ENCODE results near the gene LPIN3. TPM values are rescaled to one million over a fixed set of nuclear protein-coding genes. Genes with fewer than 3 reads are reported as not detected.

Gene LPIN3
- total RNA-seq (2014; rRNA removed) = 24.1 and 27.9 TPM in 2 replicates
- percentile 71 among the genes with signal in this experiment for Bru-seq, nascent RNA
- percentile 77 among the genes with signal in this experiment for BruChase-seq, experiment 1, labeled RNA remaining after a 6-hour chase
- BruChase-seq, experiment 2, labeled RNA remaining after a 2-hour chase = percentile 73 among the genes with signal in this experiment
- long read RNA-seq, partial matches to known transcripts = 55 of 62 reads
- long read RNA-seq, other reads (novel, unspliced or antisense) = 6 of 62 reads

GRCh38 chr20:41340327-41341055 lies at the start of gene LPIN3:
TSS of gene LPIN3 (plus strand) at chr20:41340821. CDS start at chr20:41345804, 4,983 bp downstream.
- ChIA-PET CTCF (interaction anchor here (0.6 to 2.6 kb wide), 19 partner anchors 11 to 571 kb away, joined by 3 to 61 read pairs (median 5); partner anchors contain the start of genes CHD6 and ZHX3), POLR2A (ENCODE audit: unreplicated experiment) (interaction anchor here (0.5 to 0.7 kb wide), 9 partner anchors 10 to 306 kb away, joined by 3 to 37 read pairs (median 7); no protein-coding TSS in a partner anchor)
- no peaks in the 10 kb centered on the region for H4K20me1 ChIP-seq (ENCODE audit: low read length)
- H3K27ac ChIP-seq (ENCODE audit: low read length) = peak within 1 kb of the TSS; percentile 35; the same call in 1 of the 2 replicates
- no peak; the same call in 1 of the 2 replicates for TF ChIP-seq CTCF (conservative IDR thresholded peaks at IDR 0.05; ENCODE audit: low read depth, low read length)
- no peak for TF ChIP-seq EZH2 (IDR thresholded peaks at IDR 0.05; ENCODE audit: low read length, unreplicated experiment)
- no peak for TF ChIP-seq EZH2phosphoT487 (IDR thresholded peaks at IDR 0.05; ENCODE audit: borderline replicate concordance, low read length)
- ATAC-seq (peak; percentile 88), DNase-seq (peak; percentile 98)
- H3K9ac ChIP-seq (ENCODE audit: low read length) = peak within 1 kb of the TSS; percentile 82
- H3K4me1 ChIP-seq (ENCODE audit: insufficient read depth, low read length) = peaks cover 15% of the 10 kb centered on the region
- BruUV-seq (replicated peaks) = TSS peak; percentile 72
- intact Hi-C loops (cut with micrococcal nuclease) = loop anchor here (1.0 to 5.0 kb wide), 8 partner anchors 24 to 372 kb away; partner anchors contain the start of gene CHD6
- H3F3A ChIP-seq (ENCODE audit: low read length, unreplicated experiment) = no peaks in the 10 kb centered on the region
- H3K9me2 ChIP-seq (replicated peaks; ENCODE audit: low read length) = no peaks in the 10 kb centered on the region
- peaks cover 33% of the 10 kb centered on the region for H3K79me2 ChIP-seq (ENCODE audit: low read length)
- H3K27me3 ChIP-seq (ENCODE audit: low read length) = no peaks in the 10 kb centered on the region
- H3K4me2 ChIP-seq (ENCODE audit: low read length) = peak within 1 kb of the TSS; percentile 91
- H3K9me3 ChIP-seq (ENCODE audit: low read length) = no peaks in the 10 kb centered on the region
- H3K4me3 ChIP-seq (ENCODE audit: low read length) = peak within 1 kb of the TSS; percentile 72
- H2AFZ ChIP-seq (ENCODE audit: low read length) = peak within 1 kb of the TSS; percentile 96
- no peaks in the 10 kb centered on the region for H3K36me3 ChIP-seq (ENCODE audit: low read depth, low read length)

DNA sequence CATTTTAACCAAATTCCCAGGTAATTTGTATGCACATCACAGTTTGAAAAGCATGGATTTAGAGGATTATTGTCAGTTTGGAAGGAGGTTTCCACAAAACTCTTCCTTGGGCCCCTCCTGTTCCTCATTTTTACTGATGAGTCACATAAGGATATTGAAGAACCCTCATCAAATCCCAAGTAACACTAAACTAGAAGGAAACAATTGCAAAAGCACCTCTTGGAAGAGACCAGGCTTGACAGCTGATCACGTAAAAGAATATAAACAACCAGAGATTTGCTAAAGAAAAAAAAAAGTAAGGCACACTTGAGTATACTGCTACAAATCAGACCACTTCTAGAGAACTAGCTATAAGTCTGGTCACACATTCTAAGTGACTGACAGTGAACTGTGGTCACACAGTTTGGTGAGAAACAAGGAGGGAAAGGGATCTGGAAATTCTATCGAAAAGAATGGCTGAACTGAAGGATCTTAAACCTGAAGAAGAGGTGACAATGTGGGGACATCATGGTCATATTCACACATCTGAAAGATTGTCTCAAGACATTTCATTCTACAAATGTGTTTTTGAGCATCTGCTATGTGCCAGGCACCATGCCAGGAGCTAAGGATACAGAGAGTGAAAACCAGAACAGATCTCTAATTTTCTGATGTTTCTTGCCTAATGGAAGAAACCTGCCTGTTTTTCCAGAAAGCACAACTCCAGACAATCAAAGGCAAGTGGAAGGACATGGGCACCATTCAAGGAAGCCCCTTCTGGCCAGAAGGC lies 47.2 kb upstream of the LPIN3 start:
- Histone ChIP-seq H2AFZ (ENCODE audit: low read length) (no peak overlapping the region), H3K27me3 (ENCODE audit: low read length) (no peaks in the 10 kb centered on the region), H3K4me1 (ENCODE audit: insufficient read depth, low read length) (no peaks in the 10 kb centered on the region), H3K9me2 (replicated peaks; ENCODE audit: low read length) (no peaks in the 10 kb centered on the region), H3K4me2 (ENCODE audit: low read length) (no peak overlapping the region), H3K4me3 (ENCODE audit: low read length) (no peak overlapping the region), H4K20me1 (ENCODE audit: low read length) (no peaks in the 10 kb centered on the region), H3F3A (ENCODE audit: low read length, unreplicated experiment) (no peaks in the 10 kb centered on the region), H3K9me3 (ENCODE audit: low read length) (no peaks in the 10 kb centered on the region), H3K79me2 (ENCODE audit: low read length) (0 out of 2 replicates have a peak, but pooled peaks cover 8% of the 10 kb centered on the region), H3K9ac (ENCODE audit: low read length) (no peak overlapping the region), H3K27ac (ENCODE audit: low read length) (no peak overlapping the region), H3K36me3 (ENCODE audit: low read depth, low read length) (no peaks in the 10 kb centered on the region)
- TF ChIP-seq EZH2phosphoT487 (IDR thresholded peaks at IDR 0.05; ENCODE audit: borderline replicate concordance, low read length) = no peak
- no peak for TF ChIP-seq CTCF (conservative IDR thresholded peaks at IDR 0.05; ENCODE audit: low read depth, low read length)
- TF ChIP-seq EZH2 (IDR thresholded peaks at IDR 0.05; ENCODE audit: low read length, unreplicated experiment) = no peak
- no TSS peak for BruUV-seq (replicated peaks)
- POLR2A ChIA-PET (ENCODE audit: unreplicated experiment) = no interaction called here
- ATAC-seq (peak; percentile 31; the same call in 1 of the 2 replicates), DNase-seq (no peak)
- intact Hi-C loops (cut with micrococcal nuclease) = no loop called here
- CTCF ChIA-PET = no interaction called here

All from PC-3 (cell line).